ENCODE measurements around the gene MINDY4. TPM values are rescaled to one million over a fixed set of nuclear protein-coding genes. Genes with fewer than 3 reads are reported as not detected.

Gene MINDY4
- total RNA-seq = 8.5 TPM

GRCh38 chr7:30771174-30771879, at the start of gene MINDY4:
MINDY4 (plus strand) TSS chr7:30771417; CDS start chr7:30771494, 77 bp downstream.
- peak; percentile 88 for DNase-seq

- no peak for DNase-seq
These were observed 49.0 kb upstream of the MINDY4 start for GRCh38 chr7:30722187-30722586.

GRCh38 chr7:30722671-30723070, 48.5 kb upstream of the MINDY4 start:
- DNase-seq = no peak

- no peak for DNase-seq
These were observed 47.4 kb upstream of the MINDY4 start for GRCh38 chr7:30723776-30724175.

GRCh38 chr7:30726296-30727006, 44.8 kb upstream of the MINDY4 start:
- DNase-seq = no peak

- DNase-seq = no peak
These were observed 43.9 kb upstream of the MINDY4 start for GRCh38 chr7:30727061-30727945.

- DNase-seq = no peak
These were observed 42.6 kb upstream of the MINDY4 start for GRCh38 chr7:30728591-30729100.

- DNase-seq = no peak
These were observed 41.6 kb upstream of the MINDY4 start for GRCh38 chr7:30729642-30730041.

GRCh38 chr7:30730097-30730496, 41.1 kb upstream of the MINDY4 start:
- no peak for DNase-seq

GRCh38 chr7:30730996-30731395, 40.2 kb upstream of the MINDY4 start:
- no peak for DNase-seq

GRCh38 chr7:30731581-30731980, 39.6 kb upstream of the MINDY4 start:
- no peak for DNase-seq

- no peak for DNase-seq
These were observed 38.6 kb upstream of the MINDY4 start for GRCh38 chr7:30732606-30733005.

- no peak for DNase-seq
These were observed 38.0 kb upstream of the MINDY4 start for GRCh38 chr7:30733216-30733615.

GRCh38 chr7:30733691-30734090, 37.5 kb upstream of the MINDY4 start:
- DNase-seq = no peak

GRCh38 chr7:30734497-30734896, 36.7 kb upstream of the MINDY4 start:
- DNase-seq = no peak

- DNase-seq = no peak
These were observed 35.6 kb upstream of the MINDY4 start for GRCh38 chr7:30735631-30736030.

GRCh38 chr7:30736291-30736690, 34.9 kb upstream of the MINDY4 start:
- DNase-seq = no peak

GRCh38 chr7:30738026-30738915, 32.9 kb upstream of the MINDY4 start:
- DNase-seq = no peak

- DNase-seq = no peak
These were observed 31.5 kb upstream of the MINDY4 start for GRCh38 chr7:30739691-30740090.

- DNase-seq = peak; percentile 88
These were observed 30.6 kb upstream of the MINDY4 start for GRCh38 chr7:30740417-30741181.

GRCh38 chr7:30741289-30741688, 29.9 kb upstream of the MINDY4 start:
- no peak for DNase-seq
